ENCODE measurements around the gene ZNF362. TPM values are rescaled to one million over a fixed set of nuclear protein-coding genes. Genes with fewer than 3 reads are reported as not detected.
A peak's percentile ranks its signal among the peaks of the same experiment; 100 is the strongest.

The ZNF362 gene
- total RNA-seq, 1 donor from 2014 or later, result 7.3 TPM

- no peak overlapping the region for H3K27ac ChIP-seq (ENCODE audit: low read depth, low read length)
- H3K4me1 ChIP-seq (ENCODE audit: control insufficient read depth in 3 of 3, insufficient read depth in 3 of 3, low read length in 3 of 3), result no peaks in the 10 kb centered on the region
- H3K4me3 ChIP-seq (ENCODE audit: low read length in 3 of 3), result no peak overlapping the region
- H3K27me3 ChIP-seq (ENCODE audit: control insufficient read depth in 3 of 3, insufficient read depth in 3 of 3, low read length in 3 of 3), result peaks cover 0 to 3% (median 0%) of the 10 kb centered on the region in 3 donors
- no peaks in the 10 kb centered on the region for H3K36me3 ChIP-seq (ENCODE audit: control insufficient read depth in 3 of 3, insufficient read depth in 3 of 3, low read length in 3 of 3)
- no peak overlapping the region for H3K9ac ChIP-seq (ENCODE audit: low read depth in 1 of 3, low read length in 3 of 3)
- no peaks in the 10 kb centered on the region for H3K9me3 ChIP-seq (ENCODE audit: control insufficient read depth in 3 of 3, low read length in 3 of 3)
These were observed 12.0 kb upstream of the ZNF362 start for GRCh38 chr1:33244143-33244808.

- peaks cover 0 to 5% (median 0%) of the 10 kb centered on the region in 3 donors for H3K27me3 ChIP-seq (ENCODE audit: control insufficient read depth in 3 of 3, insufficient read depth in 3 of 3, low read length in 3 of 3)
- no peak overlapping the region for H3K9ac ChIP-seq (ENCODE audit: low read depth in 1 of 3, low read length in 3 of 3)
- H3K4me3 ChIP-seq (ENCODE audit: low read length in 3 of 3), result no peak overlapping the region
- no peaks in the 10 kb centered on the region for H3K36me3 ChIP-seq (ENCODE audit: control insufficient read depth in 3 of 3, insufficient read depth in 3 of 3, low read length in 3 of 3)
- H3K4me1 ChIP-seq (ENCODE audit: control insufficient read depth in 3 of 3, insufficient read depth in 3 of 3, low read length in 3 of 3), result no peaks in the 10 kb centered on the region
- no peak overlapping the region for H3K27ac ChIP-seq (ENCODE audit: low read depth, low read length)
- H3K9me3 ChIP-seq (ENCODE audit: control insufficient read depth in 3 of 3, low read length in 3 of 3), result no peaks in the 10 kb centered on the region
These were observed 11.5 kb upstream of the ZNF362 start for GRCh38 chr1:33244809-33245186.

- Histone ChIP-seq H3K27me3 (ENCODE audit: control insufficient read depth in 3 of 3, insufficient read depth in 3 of 3, low read length in 3 of 3) (peaks cover 0 to 7% (median 0%) of the 10 kb centered on the region in 3 donors), H3K4me1 (ENCODE audit: control insufficient read depth in 3 of 3, insufficient read depth in 3 of 3, low read length in 3 of 3) (no peaks in the 10 kb centered on the region), H3K36me3 (ENCODE audit: control insufficient read depth in 3 of 3, insufficient read depth in 3 of 3, low read length in 3 of 3) (no peaks in the 10 kb centered on the region), H3K4me3 (ENCODE audit: low read length in 3 of 3) (no peak overlapping the region), H3K27ac (ENCODE audit: low read depth, low read length) (no peak overlapping the region), H3K9me3 (ENCODE audit: control insufficient read depth in 3 of 3, low read length in 3 of 3) (no peaks in the 10 kb centered on the region), H3K9ac (ENCODE audit: low read depth in 1 of 3, low read length in 3 of 3) (no peak overlapping the region)
These were observed 10.1 kb upstream of the ZNF362 start for GRCh38 chr1:33246171-33246570.

GRCh38 chr1:33247545-33247944 is 8.7 kb upstream of the ZNF362 start:
- Histone ChIP-seq H3K9ac (ENCODE audit: low read depth in 1 of 3, low read length in 3 of 3) (peak overlapping the region in 1 of 3 donors; percentile 25), H3K4me3 (ENCODE audit: low read length in 3 of 3) (no peak overlapping the region), H3K27ac (ENCODE audit: low read depth, low read length) (no peak overlapping the region), H3K27me3 (ENCODE audit: control insufficient read depth in 3 of 3, insufficient read depth in 3 of 3, low read length in 3 of 3) (peaks cover 0 to 7% (median 0%) of the 10 kb centered on the region in 3 donors), H3K4me1 (ENCODE audit: control insufficient read depth in 3 of 3, insufficient read depth in 3 of 3, low read length in 3 of 3) (no peaks in the 10 kb centered on the region), H3K36me3 (ENCODE audit: control insufficient read depth in 3 of 3, insufficient read depth in 3 of 3, low read length in 3 of 3) (no peaks in the 10 kb centered on the region), H3K9me3 (ENCODE audit: control insufficient read depth in 3 of 3, low read length in 3 of 3) (no peaks in the 10 kb centered on the region)

- Histone ChIP-seq H3K4me1 (ENCODE audit: control insufficient read depth in 3 of 3, insufficient read depth in 3 of 3, low read length in 3 of 3) (no peaks in the 10 kb centered on the region), H3K9ac (ENCODE audit: low read depth in 1 of 3, low read length in 3 of 3) (no peak overlapping the region), H3K4me3 (ENCODE audit: low read length in 3 of 3) (no peak overlapping the region), H3K27me3 (ENCODE audit: control insufficient read depth in 3 of 3, insufficient read depth in 3 of 3, low read length in 3 of 3) (peaks cover 0 to 7% (median 0%) of the 10 kb centered on the region in 3 donors), H3K9me3 (ENCODE audit: control insufficient read depth in 3 of 3, low read length in 3 of 3) (no peaks in the 10 kb centered on the region), H3K27ac (ENCODE audit: low read depth, low read length) (no peak overlapping the region), H3K36me3 (ENCODE audit: control insufficient read depth in 3 of 3, insufficient read depth in 3 of 3, low read length in 3 of 3) (no peaks in the 10 kb centered on the region)
These were observed 8.0 kb upstream of the ZNF362 start for GRCh38 chr1:33248244-33248643.

GRCh38 chr1:33249422-33249821 is 6.9 kb upstream of the ZNF362 start:
- Histone ChIP-seq H3K9me3 (ENCODE audit: control insufficient read depth in 3 of 3, low read length in 3 of 3) (no peaks in the 10 kb centered on the region), H3K4me3 (ENCODE audit: low read length in 3 of 3) (no peak overlapping the region), H3K27me3 (ENCODE audit: control insufficient read depth in 3 of 3, insufficient read depth in 3 of 3, low read length in 3 of 3) (peaks cover 0 to 7% (median 0%) of the 10 kb centered on the region in 3 donors), H3K9ac (ENCODE audit: low read depth in 1 of 3, low read length in 3 of 3) (no peak overlapping the region), H3K4me1 (ENCODE audit: control insufficient read depth in 3 of 3, insufficient read depth in 3 of 3, low read length in 3 of 3) (no peaks in the 10 kb centered on the region), H3K36me3 (ENCODE audit: control insufficient read depth in 3 of 3, insufficient read depth in 3 of 3, low read length in 3 of 3) (no peaks in the 10 kb centered on the region), H3K27ac (ENCODE audit: low read depth, low read length) (no peak overlapping the region)

GRCh38 chr1:33250217-33250616 is 6.1 kb upstream of the ZNF362 start:
- Histone ChIP-seq H3K9ac (ENCODE audit: low read depth in 1 of 3, low read length in 3 of 3) (no peak overlapping the region), H3K27ac (ENCODE audit: low read depth, low read length) (no peak overlapping the region), H3K27me3 (ENCODE audit: control insufficient read depth in 3 of 3, insufficient read depth in 3 of 3, low read length in 3 of 3) (peaks cover 0 to 7% (median 0%) of the 10 kb centered on the region in 3 donors), H3K4me3 (ENCODE audit: low read length in 3 of 3) (no peak overlapping the region), H3K4me1 (ENCODE audit: control insufficient read depth in 3 of 3, insufficient read depth in 3 of 3, low read length in 3 of 3) (peaks cover 0 to 3% (median under 1%) of the 10 kb centered on the region in 3 donors), H3K9me3 (ENCODE audit: control insufficient read depth in 3 of 3, low read length in 3 of 3) (no peaks in the 10 kb centered on the region), H3K36me3 (ENCODE audit: control insufficient read depth in 3 of 3, insufficient read depth in 3 of 3, low read length in 3 of 3) (no peaks in the 10 kb centered on the region)

GRCh38 chr1:33250724-33251123 is 5.6 kb upstream of the ZNF362 start:
- no peaks in the 10 kb centered on the region for H3K9me3 ChIP-seq (ENCODE audit: control insufficient read depth in 3 of 3, low read length in 3 of 3)
- no peak overlapping the region for H3K9ac ChIP-seq (ENCODE audit: low read depth in 1 of 3, low read length in 3 of 3)
- no peak overlapping the region for H3K4me3 ChIP-seq (ENCODE audit: low read length in 3 of 3)
- H3K36me3 ChIP-seq (ENCODE audit: control insufficient read depth in 3 of 3, insufficient read depth in 3 of 3, low read length in 3 of 3), result no peaks in the 10 kb centered on the region
- peaks cover 0 to 6% (median 4%) of the 10 kb centered on the region in 3 donors for H3K4me1 ChIP-seq (ENCODE audit: control insufficient read depth in 3 of 3, insufficient read depth in 3 of 3, low read length in 3 of 3)
- H3K27me3 ChIP-seq (ENCODE audit: control insufficient read depth in 3 of 3, insufficient read depth in 3 of 3, low read length in 3 of 3), result peaks cover 0 to 7% (median 0%) of the 10 kb centered on the region in 3 donors
- H3K27ac ChIP-seq (ENCODE audit: low read depth, low read length), result no peak overlapping the region

GRCh38 chr1:33254491-33254890 is 1.8 kb upstream of the ZNF362 start:
- no peak overlapping the region for H3K9ac ChIP-seq (ENCODE audit: low read depth in 1 of 3, low read length in 3 of 3)
- H3K27ac ChIP-seq (ENCODE audit: low read depth, low read length), result no peak overlapping the region
- H3K4me3 ChIP-seq (ENCODE audit: low read length in 3 of 3), result no peak overlapping the region
- peaks cover 21 to 27% (median 24%) of the 10 kb centered on the region in 3 donors for H3K4me1 ChIP-seq (ENCODE audit: control insufficient read depth in 3 of 3, insufficient read depth in 3 of 3, low read length in 3 of 3)
- no peaks in the 10 kb centered on the region for H3K36me3 ChIP-seq (ENCODE audit: control insufficient read depth in 3 of 3, insufficient read depth in 3 of 3, low read length in 3 of 3)
- peaks cover 0 to 4% (median 0%) of the 10 kb centered on the region in 3 donors for H3K27me3 ChIP-seq (ENCODE audit: control insufficient read depth in 3 of 3, insufficient read depth in 3 of 3, low read length in 3 of 3)
- no peaks in the 10 kb centered on the region for H3K9me3 ChIP-seq (ENCODE audit: control insufficient read depth in 3 of 3, low read length in 3 of 3)

GRCh38 chr1:33255347-33256220 is 708 bp upstream of the ZNF362 start:
- peak overlapping the region; percentile 23 to 63 (median 52) for H3K4me3 ChIP-seq (ENCODE audit: low read length in 3 of 3)
- peak overlapping the region; percentile 84 for H3K27ac ChIP-seq (ENCODE audit: low read depth, low read length)
- H3K27me3 ChIP-seq (ENCODE audit: control insufficient read depth in 3 of 3, insufficient read depth in 3 of 3, low read length in 3 of 3), result no peaks in the 10 kb centered on the region
- peak overlapping the region; percentile 70 to 85 (median 74) for H3K9ac ChIP-seq (ENCODE audit: low read depth in 1 of 3, low read length in 3 of 3)
- no peaks in the 10 kb centered on the region for H3K36me3 ChIP-seq (ENCODE audit: control insufficient read depth in 3 of 3, insufficient read depth in 3 of 3, low read length in 3 of 3)
- H3K9me3 ChIP-seq (ENCODE audit: control insufficient read depth in 3 of 3, low read length in 3 of 3), result no peaks in the 10 kb centered on the region
- H3K4me1 ChIP-seq (ENCODE audit: control insufficient read depth in 3 of 3, insufficient read depth in 3 of 3, low read length in 3 of 3), result peaks cover 25 to 37% (median 27%) of the 10 kb centered on the region in 3 donors
